HepG2 (cell line): ENCODE results near the gene ENGASE. TPM values are rescaled to one million over a fixed set of nuclear protein-coding genes. Genes with fewer than 3 reads are reported as not detected.

Source experiments
- ATAC-seq: fragments of 200-7000 bp; cut with Tn5 transposase; 3 replicates; pipeline ENCODE4 v1.9.1; 2020; ENCODE audit warnings: mild to moderate bottlenecking, moderate library complexity
- BruUV-seq: library from RNA; stranded (reverse); fragments of 400-500 nt; replicated peaks from 2 replicates; lab custom pipeline; 2021; lab: Mats Ljungman, UMichigan
- CTCF ChIA-PET: fragments of 300-600 bp; formaldehyde crosslinking; extraction: SDS; loops from one replicate; lab custom pipeline; 2021; ENCODE audit warnings: low total read pairs, inconsistent platforms, low intra/inter-chr PET ratio; lab: Yijun Ruan, JAX
- POLR2A ChIA-PET: fragments of 350-600 bp; sonication (Branson Sonifier 250); formaldehyde crosslinking; loops from one replicate; lab custom pipeline; 2020; ENCODE audit warnings: antibody characterized with exemption, inconsistent platforms; lab: Yijun Ruan, JAX
- DNase-seq: peaks from one replicate; pipeline ENCODE4 v3.0.0-alpha.2; 2015; ENCODE audit warnings: low spot score
- FAIRE-seq: peaks from 3 replicates; lab custom pipeline; 2011; peaks lifted over from hg19 to GRCh38; lab: Jason Lieb, UNC
- H2AFZ ChIP-seq: one replicate; pipeline ENCODE4 v1.6.1; 2011; ENCODE audit warnings: low read length, inconsistent platforms
- H3K27ac ChIP-seq: fragments of 300-600 bp; 3 replicates; pipeline ENCODE4 v1.8.0; 2011; ENCODE audit warnings: mixed run types, mild to moderate bottlenecking, mixed read lengths, low read length, inconsistent platforms; ENCODE audit not compliant: insufficient read depth; ENCODE audit errors: extremely low read length
- H3K27me3 ChIP-seq, 2 experiments: fragments of 200-600 bp in 1 of 2; 2 replicates in 1 of 2; 3 replicates in 1 of 2; pipeline versions ENCODE4 v1.6.0 to v1.8.0; 2011; ENCODE audit warnings: low read length in 2 of 2, mild to moderate bottlenecking in 2 of 2, moderate library complexity in 2 of 2, inconsistent platforms in 1 of 2; ENCODE audit not compliant: insufficient read depth in 2 of 2, control insufficient read depth in 1 of 2
- H3K36me3 ChIP-seq, 2 experiments: fragments of 200-600 bp in 1 of 2; replicated peaks in 1 of 2; 2 replicates in 1 of 2; 3 replicates in 1 of 2; pipeline versions ENCODE4 v1.5.1 to v1.8.0; 2011; ENCODE audit warnings: low read length in 2 of 2, inconsistent platforms in 1 of 2; ENCODE audit not compliant: insufficient read depth in 2 of 2, control insufficient read depth in 1 of 2
- H3K4me1 ChIP-seq: 2 replicates; pipeline ENCODE4 v1.5.1; 2012; ENCODE audit warnings: low read length, inconsistent platforms; ENCODE audit not compliant: insufficient read depth
- H3K4me2 ChIP-seq: 2 replicates; pipeline ENCODE4 v1.6.0; 2011; ENCODE audit warnings: low read depth, low read length, inconsistent platforms
- H3K4me3 ChIP-seq, 3 experiments: fragments of 200-600 bp in 1 of 3; sonication (generic), shearing (Covaris generic) in 1 of 3; replicated peaks in 1 of 3; 2 replicates each; pipeline ENCODE4 v1.5.1; 2011 to 2016; ENCODE audit warnings: low read length in 3 of 3, inconsistent platforms in 2 of 3, low read depth in 2 of 3, mild to moderate bottlenecking in 2 of 3, control low read depth in 1 of 3, mixed read lengths in 1 of 3; ENCODE audit not compliant: insufficient read depth in 1 of 3
- H3K79me2 ChIP-seq: one replicate; pipeline ENCODE4 v1.6.1; 2011; ENCODE audit warnings: low read length, inconsistent platforms; ENCODE audit not compliant: insufficient read depth
- H3K9ac ChIP-seq: 2 replicates; pipeline ENCODE4 v1.6.0; 2011; ENCODE audit warnings: mild to moderate bottlenecking, low read depth, low read length, inconsistent platforms; ENCODE audit not compliant: insufficient read depth
- H3K9me3 ChIP-seq: 2 replicates; pipeline ENCODE4 v1.5.1; 2012; ENCODE audit warnings: mild to moderate bottlenecking, low read length
- H4K20me1 ChIP-seq: 2 replicates; pipeline ENCODE4 v1.6.0; 2011; ENCODE audit warnings: inconsistent platforms, mild to moderate bottlenecking, low read length, moderate library complexity; ENCODE audit not compliant: insufficient read depth
- CREBL2 ChIP-seq: sonication (generic); formaldehyde crosslinking; IDR thresholded peaks from 2 replicates; pipeline ENCODE4 v1.8.1; 2023; ENCODE audit warnings: missing genetic modification reagents, mild to moderate bottlenecking, borderline replicate concordance
- JUNB ChIP-seq: sonication (generic); formaldehyde crosslinking; IDR thresholded peaks from 2 replicates; pipeline ENCODE4 v1.8.0; 2022; ENCODE audit warnings: missing genetic modification reagents, mild to moderate bottlenecking, borderline replicate concordance
- ZBTB7B ChIP-seq: sonication (generic); formaldehyde crosslinking; IDR thresholded peaks from 2 replicates; pipeline ENCODE4 v1.4.0; 2020; ENCODE audit warnings: missing genetic modification reagents
- ZNF746 ChIP-seq: sonication (generic); formaldehyde crosslinking; IDR thresholded peaks from 2 replicates; pipeline ENCODE4 v1.8.0; 2022; ENCODE audit warnings: mild to moderate bottlenecking, missing genetic modification reagents
- WGBS: methylation state at CpG from one replicate; pipeline ENCODE4 v1.1.6; 2017; ENCODE audit warnings: low lambda C conversion rate; 5-methylcytosine and 5-hydroxymethylcytosine counted together
- in situ Hi-C: cut with HindIII; loops from 2 replicates; pipeline ENCODE4 v1.10.0; 2017; ENCODE audit warnings: low pct_unique_long_range_greater_than_20kb; ENCODE audit not compliant: extremely low pct_ligation_motif_present
- intact Hi-C: fragments of 100-400 bp; cut with micrococcal nuclease; formaldehyde crosslinking; loops from one replicate; pipeline ENCODE4 v1.10.0; 2022; ENCODE audit not compliant: unreplicated experiment
- polyA plus RNA-seq, 8 experiments: library from polyadenylated mRNA; depleted of rRNA in 3 of 8; stranded (reverse) in 7 of 8; unstranded in 1 of 8; fragments of >200 nt; fragmentation: Illumina TruSeq in 4 of 8; extraction: Trizol in 4 of 8; gene quantifications; 2 replicates each; pipeline versions ENCODE4 v1.2.1 to v1.2.3, GENCODE V29; 2011 to 2016; ENCODE audit warnings: low read depth in 4 of 8, missing spikeins in 1 of 8, mixed read lengths in 1 of 8; ENCODE audit not compliant: insufficient read depth in 1 of 8
- total RNA-seq, 5 experiments: library from RNA; depleted of rRNA; stranded (reverse); fragments of >200 nt; fragmentation: Illumina TruSeq; extraction: Trizol; gene quantifications; 2 replicates each; pipeline ENCODE4 v1.2.3, GENCODE V29; 2016; ENCODE audit warnings: low read depth in 1 of 5
- TF ChIP-seq, protein P1 (sequence below): sonication (generic); formaldehyde crosslinking; IDR thresholded peaks from 2 replicates; pipeline ENCODE4 v1.4.0; 2020; ENCODE audit warnings: low read depth, missing genetic modification reagents
- TF ChIP-seq, protein P2 (sequence below): sonication (generic); formaldehyde crosslinking; IDR thresholded peaks from 2 replicates; pipeline ENCODE4 v1.8.1; 2023; ENCODE audit warnings: mild to moderate bottlenecking, missing genetic modification reagents

ENGASE gene
- total and polyA plus RNA-seq, 2 of the 13 experiments (the other 11 are each of a cell fraction or from before 2014, with no cell fraction given), result 10.6 to 18.1 TPM

DNA sequence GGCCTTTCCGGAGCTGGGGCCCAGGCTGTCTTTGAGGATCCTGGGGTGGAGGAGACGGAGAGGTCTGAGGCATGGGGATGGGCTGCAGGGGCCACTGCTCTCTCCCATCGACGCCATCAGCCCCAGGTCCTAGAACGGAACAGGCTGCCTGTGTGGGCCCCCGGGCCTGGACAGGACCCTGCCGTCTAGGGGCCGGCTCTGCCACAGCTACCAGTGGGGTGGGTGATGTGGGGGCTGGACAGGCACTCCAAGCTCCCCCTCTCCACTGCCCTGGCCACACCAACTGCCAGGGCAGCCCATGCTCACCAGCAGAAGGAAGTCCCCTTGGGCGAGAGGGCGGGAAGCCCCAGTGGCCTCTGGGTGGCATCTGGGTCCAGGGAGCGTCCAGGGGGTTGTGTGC is 37.8 kb downstream of the ENGASE start (continued):
- TF ChIP-seq, protein P1, sequence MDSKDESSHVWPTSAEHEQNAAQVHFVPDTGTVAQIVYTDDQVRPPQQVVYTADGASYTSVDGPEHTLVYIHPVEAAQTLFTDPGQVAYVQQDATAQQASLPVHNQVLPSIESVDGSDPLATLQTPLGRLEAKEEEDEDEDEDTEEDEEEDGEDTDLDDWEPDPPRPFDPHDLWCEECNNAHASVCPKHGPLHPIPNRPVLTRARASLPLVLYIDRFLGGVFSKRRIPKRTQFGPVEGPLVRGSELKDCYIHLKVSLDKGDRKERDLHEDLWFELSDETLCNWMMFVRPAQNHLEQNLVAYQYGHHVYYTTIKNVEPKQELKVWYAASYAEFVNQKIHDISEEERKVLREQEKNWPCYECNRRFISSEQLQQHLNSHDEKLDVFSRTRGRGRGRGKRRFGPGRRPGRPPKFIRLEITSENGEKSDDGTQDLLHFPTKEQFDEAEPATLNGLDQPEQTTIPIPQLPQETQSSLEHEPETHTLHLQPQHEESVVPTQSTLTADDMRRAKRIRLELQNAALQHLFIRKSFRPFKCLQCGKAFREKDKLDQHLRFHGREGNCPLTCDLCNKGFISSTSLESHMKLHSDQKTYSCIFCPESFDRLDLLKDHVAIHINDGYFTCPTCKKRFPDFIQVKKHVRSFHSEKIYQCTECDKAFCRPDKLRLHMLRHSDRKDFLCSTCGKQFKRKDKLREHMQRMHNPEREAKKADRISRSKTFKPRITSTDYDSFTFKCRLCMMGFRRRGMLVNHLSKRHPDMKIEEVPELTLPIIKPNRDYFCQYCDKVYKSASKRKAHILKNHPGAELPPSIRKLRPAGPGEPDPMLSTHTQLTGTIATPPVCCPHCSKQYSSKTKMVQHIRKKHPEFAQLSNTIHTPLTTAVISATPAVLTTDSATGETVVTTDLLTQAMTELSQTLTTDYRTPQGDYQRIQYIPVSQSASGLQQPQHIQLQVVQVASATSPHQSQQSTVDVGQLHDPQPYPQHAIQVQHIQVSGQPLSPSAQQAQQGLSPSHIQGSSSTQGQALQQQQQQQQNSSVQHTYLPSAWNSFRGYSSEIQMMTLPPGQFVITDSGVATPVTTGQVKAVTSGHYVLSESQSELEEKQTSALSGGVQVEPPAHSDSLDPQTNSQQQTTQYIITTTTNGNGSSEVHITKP (CRISPR knock-in tag), result no peak
- TF ChIP-seq, protein P2, sequence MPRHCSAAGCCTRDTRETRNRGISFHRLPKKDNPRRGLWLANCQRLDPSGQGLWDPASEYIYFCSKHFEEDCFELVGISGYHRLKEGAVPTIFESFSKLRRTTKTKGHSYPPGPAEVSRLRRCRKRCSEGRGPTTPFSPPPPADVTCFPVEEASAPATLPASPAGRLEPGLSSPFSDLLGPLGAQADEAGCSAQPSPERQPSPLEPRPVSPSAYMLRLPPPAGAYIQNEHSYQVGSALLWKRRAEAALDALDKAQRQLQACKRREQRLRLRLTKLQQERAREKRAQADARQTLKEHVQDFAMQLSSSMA (CRISPR knock-in tag), result no peak
- TF ChIP-seq CREBL2, result no peak
- no peak for TF ChIP-seq ZBTB7B

DNA sequence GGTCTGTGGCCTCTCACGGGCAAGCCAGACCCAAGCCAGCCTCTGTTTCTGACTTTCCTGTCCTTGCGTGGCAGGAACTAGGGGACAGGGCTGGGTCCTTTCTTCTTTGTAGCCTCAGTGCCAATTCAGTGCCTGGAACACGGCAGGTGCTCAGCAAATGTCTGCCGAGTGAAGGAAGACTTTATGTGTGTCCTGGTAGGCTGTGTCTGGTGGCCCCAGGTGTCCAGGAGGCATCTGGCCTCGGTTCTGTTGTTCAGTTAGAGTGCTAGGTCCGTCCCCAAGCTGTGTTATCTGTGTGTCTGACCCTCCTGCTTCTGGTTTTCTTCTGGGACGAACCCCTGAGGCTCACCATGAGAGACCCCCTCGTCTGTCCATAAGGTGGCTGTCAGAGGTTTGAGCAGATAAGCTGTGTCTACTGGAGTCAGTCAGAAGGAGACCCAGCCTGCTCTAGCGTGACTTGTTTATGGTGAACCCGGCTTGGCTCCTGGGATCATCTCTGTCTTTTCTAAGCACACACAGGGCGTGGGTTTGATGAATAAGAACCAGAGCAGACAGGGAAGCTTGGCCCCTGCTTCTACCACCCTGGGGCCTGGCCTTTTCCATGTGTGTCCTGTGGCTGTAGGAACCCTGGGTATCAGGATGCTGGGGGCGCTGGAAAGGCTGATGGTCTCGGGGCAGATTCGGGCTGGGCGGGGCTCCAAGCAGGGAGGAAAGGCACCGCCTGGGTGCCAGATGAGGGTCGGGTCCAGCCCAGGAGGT is 39.3 kb downstream of the ENGASE start:
- intact Hi-C loops, result no loop called here
- H3K4me3 ChIP-seq, result no peak overlapping the region
- H3K4me2 ChIP-seq, result no peak overlapping the region

More for the DNA sequence above, 39.3 kb downstream of the ENGASE start:
- FAIRE-seq (no peak), DNase-seq (no peak), ATAC-seq (no peak)
- peaks cover 50 to 98% of the 10 kb centered on the region in 2 experiments for H3K27me3 ChIP-seq
- ChIA-PET POLR2A (no interaction called here), CTCF (no interaction called here)
- in situ Hi-C loops, result no loop called here
- no TSS peak for BruUV-seq
- no peak for TF ChIP-seq ZNF746 (CRISPR knock-in tag)
- no peak for TF ChIP-seq JUNB (CRISPR knock-in tag)
- TF ChIP-seq, all 625 proteins: peak for 0
- H4K20me1 ChIP-seq, result no peaks in the 10 kb centered on the region; the same call in 1 of the 2 replicates
- no peaks in the 10 kb centered on the region for H3K36me3 ChIP-seq
- no peak overlapping the region for H3K27ac ChIP-seq
- no peaks in the 10 kb centered on the region for H3K79me2 ChIP-seq
- H3K9me3 ChIP-seq, result no peaks in the 10 kb centered on the region
- no peak overlapping the region for H3K9ac ChIP-seq
- H2AFZ ChIP-seq, result no peak overlapping the region
- no peaks in the 10 kb centered on the region for H3K4me1 ChIP-seq
- 9% methylated on average over 14 of the region's 17 CpGs for WGBS
